Osteoblast (primary cell): ENCODE results near the gene ZNF207. TPM values are rescaled to one million over a fixed set of nuclear protein-coding genes. Genes with fewer than 3 reads are reported as not detected.

Experiments
- DNase-seq: peaks from one replicate; pipeline ENCODE4 v3.0.0; 2011; ENCODE audit warnings: low spot score, mixed read lengths; ENCODE audit not compliant: insufficient read length; ENCODE audit errors: missing footprints
- H2AFZ ChIP-seq: 2 replicates; pipeline ENCODE4 v1.6.0; 2011; ENCODE audit warnings: mild to moderate bottlenecking, low read length
- H3K27ac ChIP-seq: 2 replicates; pipeline ENCODE4 v1.5.1; 2011; ENCODE audit warnings: mild to moderate bottlenecking, low read depth, low read length, moderate library complexity
- H3K27me3 ChIP-seq: 2 replicates; pipeline ENCODE4 v1.6.0; 2012; ENCODE audit warnings: mild to moderate bottlenecking, control low read depth, inconsistent platforms, low read length, moderate library complexity; ENCODE audit not compliant: insufficient read depth
- H3K36me3 ChIP-seq: 2 replicates; pipeline ENCODE4 v1.5.1; 2011; ENCODE audit warnings: mild to moderate bottlenecking, low read length, control low read depth, moderate library complexity; ENCODE audit not compliant: insufficient read depth
- H3K4me1 ChIP-seq: 2 replicates; pipeline ENCODE4 v1.5.1; 2011; ENCODE audit warnings: mild to moderate bottlenecking, low read length, control low read depth, moderate library complexity; ENCODE audit not compliant: insufficient read depth
- H3K4me2 ChIP-seq: 2 replicates; pipeline ENCODE4 v1.6.0; 2011; ENCODE audit warnings: mild to moderate bottlenecking, low read length; ENCODE audit not compliant: insufficient read depth
- H3K4me3 ChIP-seq: fragments of 200-600 bp; sonication (generic); 3 replicates; pipeline ENCODE4 v1.5.1; 2012; ENCODE audit warnings: mild to moderate bottlenecking, low read length, inconsistent platforms; ENCODE audit not compliant: insufficient read depth
- H3K79me2 ChIP-seq: 2 replicates; pipeline ENCODE4 v1.6.0; 2012; ENCODE audit warnings: mild to moderate bottlenecking, low read length, control low read depth, inconsistent platforms; ENCODE audit not compliant: insufficient read depth
- H3K9me3 ChIP-seq: 2 replicates; pipeline ENCODE4 v1.5.1; 2011; ENCODE audit warnings: low read depth, low read length, control low read depth
- H4K20me1 ChIP-seq: 2 replicates; pipeline ENCODE4 v1.6.0; 2012; ENCODE audit warnings: mild to moderate bottlenecking, low read length, control low read depth; ENCODE audit not compliant: insufficient read depth
- CTCF ChIP-seq: IDR thresholded peaks from 2 replicates; pipeline ENCODE4 v1.5.1; 2011; ENCODE audit warnings: mild to moderate bottlenecking, low read depth, low read length, moderate library complexity; ENCODE audit errors: extremely low read depth
- total RNA-seq: library from RNA; depleted of rRNA; stranded (reverse); fragments of >200 nt; gene quantifications from 2 replicates; pipeline ENCODE4 v1.2.3, GENCODE V29; 2012

The ZNF207 gene
- total RNA-seq, 1 donor: 131 TPM

GRCh38 chr17:32341857-32342602 is 7.9 kb upstream of the ZNF207 start, which contains the start of gene C17orf75:
Gene C17orf75 (minus strand): TSS chr17:32342173. CDS start chr17:32342139, 34 bp downstream.
- H3K27ac ChIP-seq: peak within 1 kb of the TSS; percentile 34
- peak; percentile 94 for DNase-seq
- no peak for TF ChIP-seq CTCF

GRCh38 chr17:32342603-32343325 is 7.2 kb upstream of the ZNF207 start:
- TF ChIP-seq CTCF: no peak
- Histone ChIP-seq H3K27me3 (no peaks in the 10 kb centered on the region), H3K4me1 (peaks cover 13% of the 10 kb centered on the region), H3K9me3 (no peaks in the 10 kb centered on the region), H3K4me2 (peak overlapping the region; percentile 96), H3K36me3 (no peaks in the 10 kb centered on the region), H3K27ac (no peak overlapping the region), H3K79me2 (peaks cover 8% of the 10 kb centered on the region), H4K20me1 (no peaks in the 10 kb centered on the region), H2AFZ (peak overlapping the region; percentile 90), H3K4me3 (peak overlapping the region; percentile 83)
- DNase-seq: no peak

More at GRCh38 chr17:32341857-32342602, 7.9 kb upstream of the ZNF207 start, which contains the start of gene C17orf75:
- H3K4me3 ChIP-seq: peak within 1 kb of the TSS; percentile 83
- no peaks in the 10 kb centered on the region for H3K27me3 ChIP-seq
- no peaks in the 10 kb centered on the region for H3K9me3 ChIP-seq
- peak within 1 kb of the TSS; percentile 96 for H3K4me2 ChIP-seq
- no peaks in the 10 kb centered on the region for H4K20me1 ChIP-seq
- peaks cover 13% of the 10 kb centered on the region for H3K4me1 ChIP-seq
- peaks cover 8% of the 10 kb centered on the region for H3K79me2 ChIP-seq
- H3K36me3 ChIP-seq: no peaks in the 10 kb centered on the region
- H2AFZ ChIP-seq: peak within 1 kb of the TSS; percentile 97

- Histone ChIP-seq H3K4me2 (no peak overlapping the region), H3K36me3 (no peaks in the 10 kb centered on the region), H3K79me2 (peaks cover 29% of the 10 kb centered on the region), H3K27ac (no peak overlapping the region), H4K20me1 (peaks cover 4% of the 10 kb centered on the region), H2AFZ (no peak overlapping the region), H3K27me3 (no peaks in the 10 kb centered on the region), H3K4me3 (no peak overlapping the region), H3K9me3 (no peaks in the 10 kb centered on the region), H3K4me1 (peaks cover 11% of the 10 kb centered on the region)
- DNase-seq: no peak
- no peak for TF ChIP-seq CTCF
These were observed 3.9 kb upstream of the ZNF207 start for GRCh38 chr17:32345951-32346600.

- Histone ChIP-seq H3K4me3 (no peak overlapping the region), H3K9me3 (no peaks in the 10 kb centered on the region), H3K27me3 (no peaks in the 10 kb centered on the region), H2AFZ (no peak overlapping the region), H3K79me2 (peaks cover 45% of the 10 kb centered on the region), H4K20me1 (peaks cover 20% of the 10 kb centered on the region), H3K36me3 (peaks cover 14% of the 10 kb centered on the region), H3K4me2 (no peak overlapping the region), H3K4me1 (peaks cover 5% of the 10 kb centered on the region), H3K27ac (no peak overlapping the region)
- DNase-seq: no peak
- TF ChIP-seq CTCF: no peak
These were observed 1.5 kb upstream of the ZNF207 start for GRCh38 chr17:32348483-32348800.
